ENCODE results near the gene WDR83. TPM values are rescaled to one million over a fixed set of nuclear protein-coding genes. Genes with fewer than 3 reads are reported as not detected.

Gene WDR83
- total and polyA plus RNA-seq, 10 of the 15 experiments (the other 5 are each of a cell fraction or from before 2014, with no cell fraction given) = 0.58 to 17.7 (median 10.8) TPM

- Histone ChIP-seq H3K4me1 (ENCODE audit: control insufficient read depth, insufficient read depth, low read length) (peaks cover 30% of the 10 kb centered on the region), H3K27me3 (replicated peaks in 1 of 2; ENCODE audit: control insufficient read depth in 2 of 2, insufficient read depth in 2 of 2, low read length in 1 of 2) (no peaks in the 10 kb centered on the region), H2AFZ (ENCODE audit: control insufficient read depth, low read depth, low read length) (no peak overlapping the region), H3K4me3 (peak overlapping the region; percentile 92), H3K27ac (ENCODE audit: control insufficient read depth, insufficient read depth) (peak overlapping the region; percentile 100), H3K4me2 (ENCODE audit: control insufficient read depth, insufficient read depth) (peak overlapping the region; percentile 60), H3K36me3 (ENCODE audit: control insufficient read depth in 2 of 2, insufficient read depth in 2 of 2, low read length in 1 of 2) (peaks cover 12 to 19% of the 10 kb centered on the region in 2 experiments), H3K79me2 (ENCODE audit: control insufficient read depth, insufficient read depth, low read length) (peaks cover 52% of the 10 kb centered on the region), H3K9ac (ENCODE audit: control insufficient read depth, insufficient read depth, low read length) (peak overlapping the region; percentile 99), H4K20me1 (ENCODE audit: control insufficient read depth, insufficient read depth) (no peaks in the 10 kb centered on the region), H3K9me3 (replicated peaks; ENCODE audit: control insufficient read depth, insufficient read depth, low read length) (no peaks in the 10 kb centered on the region)
- ChIA-PET SMC1A (ENCODE audit: uncharacterized antibody, unreplicated experiment) (interaction anchor here (1.3 kb wide), 2 partner anchors 57 to 94 kb away, joined by 3 to 4 read pairs; partner anchors contain the start of genes ZNF490 and ZNF791), POLR2A (interaction anchor here (0.6 to 1.8 kb wide), 4 partner anchors 10 to 682 kb away, joined by 3 to 4 read pairs (median 3); partner anchors contain the start of genes ZNF490 and ZNF791), CTCF (interaction anchor here (2.0 to 2.3 kb wide), 2 partner anchors 57 to 105 kb away, joined by 5 to 11 read pairs; partner anchors contain the start of genes ZNF490 and ZNF791), RAD21 (ENCODE audit: unreplicated experiment) (interaction anchor here (1.0 kb wide), 1 partner anchor 65 kb away, joined by 3 read pairs; no protein-coding TSS in a partner anchor)
- BruUV-seq (replicated peaks) = no TSS peak
- no peak for FAIRE-seq
- in situ Hi-C loops (cut with MboI) (no loop called here), intact Hi-C loops (cut with micrococcal nuclease; ENCODE audit: unreplicated experiment) (no loop called here)
- WGBS (ENCODE audit: insufficient coverage, insufficient replicate concordance, low lambda C conversion rate, missing lambda C conversion rate) = 50% methylated on average over 8 of the region's 8 CpGs
- no peak for DNase-seq (ENCODE audit: low read depth, low spot score)
- no peak for ATAC-seq
- no peak for TF ChIP-seq CEBPB (IDR thresholded peaks at IDR 0.05; ENCODE audit: borderline replicate concordance in 1 of 2, low read depth in 2 of 2, low read length in 2 of 2)
- no peak for TF ChIP-seq FOXK2 (IDR thresholded peaks at IDR 0.05)
- TF ChIP-seq WRNIP1 (IDR thresholded peaks at IDR 0.05; ENCODE audit: borderline replicate concordance, low read depth, low read length) = no peak
- no peak for TF ChIP-seq MEF2B (IDR thresholded peaks at IDR 0.05; ENCODE audit: partially characterized antibody, poor library complexity, severe bottlenecking)
- no peak for TF ChIP-seq SRF (IDR thresholded peaks at IDR 0.05; ENCODE audit: low read depth in 2 of 2, low read length in 2 of 2)
- TF ChIP-seq SMARCA5 (IDR thresholded peaks at IDR 0.05) = no peak
- no peak for TF ChIP-seq DPF2 (IDR thresholded peaks at IDR 0.05)
- no peak for TF ChIP-seq TARDBP (IDR thresholded peaks at IDR 0.05; ENCODE audit: borderline replicate concordance)
- TF ChIP-seq ATF2 (IDR thresholded peaks at IDR 0.05; ENCODE audit: low read length) = no peak
These were observed 1.7 kb downstream of the WDR83 start for GRCh38 chr19:12668346-12668745.
